MM.1S (cell line): ENCODE data around the gene CNTN1.

ENCODE experiments used
- EZH2 ChIP-seq: fragments of 300-600 bp; sonication (generic); optimal IDR thresholded peaks from 2 replicates; pipeline ENCODE3; 2017; ENCODE audit warnings: low read depth, mild to moderate bottlenecking, antibody characterized with exemption, low read length, mixed read lengths
- EZH2phosphoT487 ChIP-seq: fragments of 300-600 bp; sonication (generic); IDR thresholded peaks from 2 replicates; pipeline ENCODE4 v1.6.1; 2018; ENCODE audit warnings: antibody characterized with exemption, low read length
- TF ChIP-seq, protein P1 (sequence below): fragments of 300-600 bp; sonication (generic); IDR thresholded peaks from 2 replicates; pipeline ENCODE4 v1.5.1; 2016; ENCODE audit warnings: antibody characterized with exemption, low read length, mixed read lengths

DNA sequence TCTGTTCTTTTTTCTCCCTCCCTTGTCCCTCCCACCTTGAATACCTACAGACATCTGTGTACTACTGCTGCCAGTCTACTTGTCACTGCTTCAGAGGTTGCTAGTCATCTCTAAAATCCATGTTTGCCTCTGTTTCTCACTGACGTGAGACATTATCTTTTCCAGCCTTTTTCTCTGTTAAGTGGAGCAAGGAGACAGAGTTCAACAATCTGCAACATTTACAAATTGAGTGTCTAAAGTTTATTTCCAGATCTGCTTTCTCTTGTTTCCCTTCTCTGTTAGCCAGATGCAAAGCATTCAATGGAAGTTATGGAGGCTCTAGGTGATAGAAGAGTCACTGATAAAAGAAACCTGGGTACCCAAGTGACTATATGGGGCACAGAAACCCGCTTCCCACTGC is 47.5 kb upstream of the CNTN1 start:
- TF ChIP-seq, protein P1, sequence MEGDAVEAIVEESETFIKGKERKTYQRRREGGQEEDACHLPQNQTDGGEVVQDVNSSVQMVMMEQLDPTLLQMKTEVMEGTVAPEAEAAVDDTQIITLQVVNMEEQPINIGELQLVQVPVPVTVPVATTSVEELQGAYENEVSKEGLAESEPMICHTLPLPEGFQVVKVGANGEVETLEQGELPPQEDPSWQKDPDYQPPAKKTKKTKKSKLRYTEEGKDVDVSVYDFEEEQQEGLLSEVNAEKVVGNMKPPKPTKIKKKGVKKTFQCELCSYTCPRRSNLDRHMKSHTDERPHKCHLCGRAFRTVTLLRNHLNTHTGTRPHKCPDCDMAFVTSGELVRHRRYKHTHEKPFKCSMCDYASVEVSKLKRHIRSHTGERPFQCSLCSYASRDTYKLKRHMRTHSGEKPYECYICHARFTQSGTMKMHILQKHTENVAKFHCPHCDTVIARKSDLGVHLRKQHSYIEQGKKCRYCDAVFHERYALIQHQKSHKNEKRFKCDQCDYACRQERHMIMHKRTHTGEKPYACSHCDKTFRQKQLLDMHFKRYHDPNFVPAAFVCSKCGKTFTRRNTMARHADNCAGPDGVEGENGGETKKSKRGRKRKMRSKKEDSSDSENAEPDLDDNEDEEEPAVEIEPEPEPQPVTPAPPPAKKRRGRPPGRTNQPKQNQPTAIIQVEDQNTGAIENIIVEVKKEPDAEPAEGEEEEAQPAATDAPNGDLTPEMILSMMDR: no peak
- TF ChIP-seq EZH2phosphoT487: no peak
- TF ChIP-seq EZH2: no peak
